SU-DHL-6 (cell line): Measurements from ENCODE around the gene SCYL1.

Source experiments
- EZH2phosphoT487 ChIP-seq: fragments of 200-600 bp; sonication (generic), shearing (Covaris generic); conservative IDR thresholded peaks from 2 replicates; pipeline ENCODE4 v1.6.1; 2018; ENCODE audit warnings: mild to moderate bottlenecking, antibody characterized with exemption, low read length, moderate library complexity, mixed read lengths
- TF ChIP-seq, protein P1 (sequence below): fragments of 200-600 bp; sonication (generic); IDR thresholded peaks from one replicate; pipeline ENCODE4 v1.5.1; 2017; ENCODE audit warnings: antibody characterized with exemption, mild to moderate bottlenecking, low read length, moderate library complexity; ENCODE audit not compliant: insufficient read depth, poor library complexity, severe bottlenecking

DNA sequence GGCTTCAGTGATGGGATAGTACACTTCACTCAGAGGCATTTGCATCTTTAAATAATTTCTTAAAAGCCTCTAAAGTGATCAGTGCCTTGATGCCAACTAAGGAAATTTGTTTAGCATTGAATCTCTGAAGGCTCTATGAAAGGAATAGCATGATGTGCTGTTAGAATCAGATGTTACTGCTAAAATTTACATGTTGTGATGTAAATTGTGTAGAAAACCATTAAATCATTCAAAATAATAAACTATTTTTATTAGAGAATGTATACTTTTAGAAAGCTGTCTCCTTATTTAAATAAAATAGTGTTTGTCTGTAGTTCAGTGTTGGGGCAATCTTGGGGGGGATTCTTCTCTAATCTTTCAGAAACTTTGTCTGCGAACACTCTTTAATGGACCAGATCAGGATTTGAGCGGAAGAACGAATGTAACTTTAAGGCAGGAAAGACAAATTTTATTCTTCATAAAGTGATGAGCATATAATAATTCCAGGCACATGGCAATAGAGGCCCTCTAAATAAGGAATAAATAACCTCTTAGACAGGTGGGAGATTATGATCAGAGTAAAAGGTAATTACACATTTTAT is 21.4 kb upstream of the SCYL1 start:
- TF ChIP-seq, protein P1, sequence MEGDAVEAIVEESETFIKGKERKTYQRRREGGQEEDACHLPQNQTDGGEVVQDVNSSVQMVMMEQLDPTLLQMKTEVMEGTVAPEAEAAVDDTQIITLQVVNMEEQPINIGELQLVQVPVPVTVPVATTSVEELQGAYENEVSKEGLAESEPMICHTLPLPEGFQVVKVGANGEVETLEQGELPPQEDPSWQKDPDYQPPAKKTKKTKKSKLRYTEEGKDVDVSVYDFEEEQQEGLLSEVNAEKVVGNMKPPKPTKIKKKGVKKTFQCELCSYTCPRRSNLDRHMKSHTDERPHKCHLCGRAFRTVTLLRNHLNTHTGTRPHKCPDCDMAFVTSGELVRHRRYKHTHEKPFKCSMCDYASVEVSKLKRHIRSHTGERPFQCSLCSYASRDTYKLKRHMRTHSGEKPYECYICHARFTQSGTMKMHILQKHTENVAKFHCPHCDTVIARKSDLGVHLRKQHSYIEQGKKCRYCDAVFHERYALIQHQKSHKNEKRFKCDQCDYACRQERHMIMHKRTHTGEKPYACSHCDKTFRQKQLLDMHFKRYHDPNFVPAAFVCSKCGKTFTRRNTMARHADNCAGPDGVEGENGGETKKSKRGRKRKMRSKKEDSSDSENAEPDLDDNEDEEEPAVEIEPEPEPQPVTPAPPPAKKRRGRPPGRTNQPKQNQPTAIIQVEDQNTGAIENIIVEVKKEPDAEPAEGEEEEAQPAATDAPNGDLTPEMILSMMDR = no peak
- no peak for TF ChIP-seq EZH2phosphoT487
